Activated T-helper 2 cell treated with anti-CD3 and anti-CD28 coated beads, Interferon-gamma antibody, Interleukin-2, Interleukin-4, amounts not matched to agents 10 μg/mL and 5 μg/mL and 100 μg/mL, durations not matched to agents 14 hours and 24 hours and 36 hours (primary cell): ENCODE data around the gene YWHAG. TPM values are rescaled to one million over a fixed set of nuclear protein-coding genes. Genes with fewer than 3 reads are reported as not detected.
"Not testable (repeated sequence)": the region's sequence is repeated elsewhere in the genome, so short reads cannot be mapped to it uniquely, and the experiment has no call there.

ENCODE experiments used
- DNase-seq: peaks from one replicate; pipeline ENCODE4 v3.0.0; 2021; ENCODE audit warnings: low spot score
- H3K27ac Mint-ChIP-seq: one replicate; pipeline ENCODE4 v1.8.0; 2021; ENCODE audit warnings: mixed read lengths
- H3K27me3 Mint-ChIP-seq: one replicate; pipeline ENCODE4 v1.8.0; 2021; ENCODE audit warnings: low read depth, mixed read lengths
- H3K36me3 Mint-ChIP-seq: one replicate; pipeline ENCODE4 v1.8.0; 2021; ENCODE audit warnings: low read depth, mixed read lengths
- H3K4me1 Mint-ChIP-seq: one replicate; pipeline ENCODE4 v1.8.0; 2021; ENCODE audit warnings: low read depth, mixed read lengths
- H3K4me3 Mint-ChIP-seq: one replicate; pipeline ENCODE4 v1.8.0; 2021; ENCODE audit warnings: low read depth, mild to moderate bottlenecking, moderate library complexity, mixed read lengths
- H3K9me3 Mint-ChIP-seq: one replicate; pipeline ENCODE4 v1.8.0; 2021; ENCODE audit warnings: mixed read lengths
- intact Hi-C: fragments of 100-400 bp; cut with micrococcal nuclease; formaldehyde crosslinking; loops from one replicate; pipeline ENCODE4 v1.15.1; 2023
- total RNA-seq: library from RNA; stranded (reverse); gene quantifications from 2 replicates; pipeline ENCODE4 v1.2.3, GENCODE V29; 2022

The YWHAG gene
- total RNA-seq, 1 donor from 2014 or later: 189 TPM

- H3K36me3 Mint-ChIP-seq: no peaks in the 10 kb centered on the region
- H3K9me3 Mint-ChIP-seq: no peaks in the 10 kb centered on the region
- DNase-seq: peak; percentile 84
- no peaks in the 10 kb centered on the region for H3K27me3 Mint-ChIP-seq
- H3K27ac Mint-ChIP-seq: peak overlapping the region; percentile 78
- H3K4me1 Mint-ChIP-seq: peaks cover 13% of the 10 kb centered on the region
- intact Hi-C loops: loop anchor here (1.0 to 5.0 kb wide), 4 partner anchors 23 to 114 kb away; no protein-coding TSS in a partner anchor
- H3K4me3 Mint-ChIP-seq: peak overlapping the region; percentile 3
Observed at GRCh38 chr7:76291351-76292212, 67.2 kb downstream of the YWHAG start.

GRCh38 chr7:76290847-76291350, 67.9 kb downstream of the YWHAG start:
- DNase-seq, H3K9me3 Mint-ChIP-seq, H3K36me3 Mint-ChIP-seq, H3K4me3 Mint-ChIP-seq, H3K27ac Mint-ChIP-seq, H3K27me3 Mint-ChIP-seq: not testable (repeated sequence)
- peaks cover 13% of the 10 kb centered on the region for H3K4me1 Mint-ChIP-seq
- intact Hi-C loops: loop anchor here (1.0 to 5.0 kb wide), 4 partner anchors 23 to 114 kb away; no protein-coding TSS in a partner anchor

GRCh38 chr7:76286842-76287403, 71.9 kb downstream of the YWHAG start:
- H3K36me3 Mint-ChIP-seq: no peaks in the 10 kb centered on the region
- H3K27me3 Mint-ChIP-seq: peaks cover 25% of the 10 kb centered on the region
- no peak for DNase-seq
- no peaks in the 10 kb centered on the region for H3K9me3 Mint-ChIP-seq
- intact Hi-C loops: no loop called here
- no peak overlapping the region for H3K4me3 Mint-ChIP-seq
- peaks cover 11% of the 10 kb centered on the region for H3K4me1 Mint-ChIP-seq
- no peak overlapping the region for H3K27ac Mint-ChIP-seq

GRCh38 chr7:76285604-76286374, 73.0 kb downstream of the YWHAG start:
- no peaks in the 10 kb centered on the region for H3K9me3 Mint-ChIP-seq
- H3K4me3 Mint-ChIP-seq: no peak overlapping the region
- H3K27ac Mint-ChIP-seq: no peak overlapping the region
- H3K36me3 Mint-ChIP-seq: no peaks in the 10 kb centered on the region
- intact Hi-C loops: no loop called here
- peaks cover 30% of the 10 kb centered on the region for H3K27me3 Mint-ChIP-seq
- no peak for DNase-seq
- peaks cover 7% of the 10 kb centered on the region for H3K4me1 Mint-ChIP-seq

- peak overlapping the region; percentile 58 for H3K4me3 Mint-ChIP-seq
- intact Hi-C loops: no loop called here
- DNase-seq: no peak
- H3K9me3 Mint-ChIP-seq: no peaks in the 10 kb centered on the region
- peaks cover 6% of the 10 kb centered on the region for H3K4me1 Mint-ChIP-seq
- no peak overlapping the region for H3K27ac Mint-ChIP-seq
- peaks cover 47% of the 10 kb centered on the region for H3K27me3 Mint-ChIP-seq
- no peaks in the 10 kb centered on the region for H3K36me3 Mint-ChIP-seq
Observed at GRCh38 chr7:76283254-76284159, 75.3 kb downstream of the YWHAG start.

GRCh38 chr7:76282344-76283253, 76.2 kb downstream of the YWHAG start:
- no peak overlapping the region for H3K27ac Mint-ChIP-seq
- DNase-seq: no peak
- peaks cover 53% of the 10 kb centered on the region for H3K27me3 Mint-ChIP-seq
- H3K4me1 Mint-ChIP-seq: peaks cover 6% of the 10 kb centered on the region
- intact Hi-C loops: no loop called here
- H3K9me3 Mint-ChIP-seq: no peaks in the 10 kb centered on the region
- no peaks in the 10 kb centered on the region for H3K36me3 Mint-ChIP-seq
- peak overlapping the region; percentile 68 for H3K4me3 Mint-ChIP-seq

- no peak overlapping the region for H3K27ac Mint-ChIP-seq
- H3K36me3 Mint-ChIP-seq: no peaks in the 10 kb centered on the region
- peaks cover 6% of the 10 kb centered on the region for H3K4me1 Mint-ChIP-seq
- H3K9me3 Mint-ChIP-seq: no peaks in the 10 kb centered on the region
- H3K27me3 Mint-ChIP-seq: peaks cover 60% of the 10 kb centered on the region
- no peak for DNase-seq
- H3K4me3 Mint-ChIP-seq: peak overlapping the region; percentile 68
- intact Hi-C loops: no loop called here
Observed at GRCh38 chr7:76281706-76282343, 77.0 kb downstream of the YWHAG start.

GRCh38 chr7:76281006-76281705, 77.6 kb downstream of the YWHAG start:
- H3K27me3 Mint-ChIP-seq: peaks cover 60% of the 10 kb centered on the region
- peak overlapping the region; percentile 58 for H3K4me3 Mint-ChIP-seq
- no peaks in the 10 kb centered on the region for H3K9me3 Mint-ChIP-seq
- H3K36me3 Mint-ChIP-seq: no peaks in the 10 kb centered on the region
- intact Hi-C loops: no loop called here
- no peak for DNase-seq
- peaks cover 6% of the 10 kb centered on the region for H3K4me1 Mint-ChIP-seq
- no peak overlapping the region for H3K27ac Mint-ChIP-seq

- Mint-ChIP-seq H3K36me3 (no peaks in the 10 kb centered on the region), H3K4me1 (peaks cover 6% of the 10 kb centered on the region), H3K4me3 (no peak overlapping the region), H3K27ac (no peak overlapping the region), H3K9me3 (no peaks in the 10 kb centered on the region), H3K27me3 (peaks cover 58% of the 10 kb centered on the region)
- DNase-seq: no peak
- intact Hi-C loops: no loop called here
Observed at GRCh38 chr7:76280408-76280807, 78.4 kb downstream of the YWHAG start.

GRCh38 chr7:76278540-76278939, 80.3 kb downstream of the YWHAG start:
- intact Hi-C loops: no loop called here
- Mint-ChIP-seq H3K27me3 (peaks cover 43% of the 10 kb centered on the region), H3K4me3 (no peak overlapping the region), H3K27ac (no peak overlapping the region), H3K4me1 (peaks cover 10% of the 10 kb centered on the region), H3K9me3 (no peaks in the 10 kb centered on the region), H3K36me3 (no peaks in the 10 kb centered on the region)
- no peak for DNase-seq
